Cerebellar cortex (tissue), 1 donor: Measurements from ENCODE around the gene CEP131.
"Not testable (repeated sequence)": the region's sequence is repeated elsewhere in the genome, so short reads cannot be mapped to it uniquely, and the experiment has no call there.

ENCODE experiments used
- DNase-seq: peaks from one replicate; pipeline ENCODE4 v3.0.0-alpha.2; 2015; ENCODE audit warnings: low spot score

CEP131 gene

DNA sequence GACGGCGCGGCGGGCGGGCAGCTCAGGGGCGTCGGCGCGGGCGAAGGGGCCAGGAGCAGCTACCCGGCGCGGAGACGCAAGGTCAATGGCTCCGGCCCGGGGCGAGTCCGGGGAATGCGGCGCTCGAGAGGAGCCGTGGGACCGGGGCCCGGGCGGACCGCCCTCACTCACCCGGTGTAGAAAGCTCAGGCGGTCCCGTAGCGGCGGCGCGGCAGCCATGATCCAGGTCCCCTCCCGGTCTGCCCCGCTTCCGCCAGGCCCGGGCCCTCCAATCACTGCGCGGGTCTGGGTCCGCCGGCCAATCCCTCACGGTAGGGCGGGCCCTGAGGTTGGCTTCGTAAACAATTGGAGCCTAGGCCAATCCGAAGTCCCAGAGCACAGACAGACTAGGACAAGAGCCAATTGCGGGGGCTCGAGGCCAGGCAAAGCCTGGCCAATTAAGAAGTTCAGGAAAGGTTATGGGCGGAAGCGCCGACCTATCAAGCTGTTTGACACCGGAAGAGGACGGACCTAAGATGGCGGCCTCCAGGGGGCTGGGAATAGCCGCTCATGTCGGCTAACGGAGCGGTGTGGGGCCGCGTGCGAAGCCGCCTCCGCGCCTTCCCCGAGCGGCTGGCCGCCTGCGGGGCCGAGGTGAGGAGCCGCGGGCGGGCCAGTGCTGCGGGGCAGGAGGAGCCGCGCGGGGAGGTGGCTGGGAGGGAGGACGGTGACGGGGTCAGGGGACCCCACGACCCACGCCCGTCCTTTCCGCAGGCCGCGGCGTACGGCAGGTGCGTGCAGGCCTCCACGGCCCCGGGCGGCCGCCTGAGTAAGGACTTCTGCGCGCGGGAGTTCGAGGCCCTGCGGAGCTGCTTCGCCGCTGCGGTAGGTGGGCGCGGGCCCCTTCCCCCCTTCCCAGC, 16.3 kb upstream of the CEP131 start, which contains the start of the genes NDUFAF8 and TEPSIN:
TSS of gene NDUFAF8 (plus strand) at position 504 of the 899 bp plus-strand sequence. CDS start at position 550, 46 bp downstream.
TSS of gene TEPSIN (minus strand) at position 241 of the 899 bp plus-strand sequence. CDS start at position 219, 22 bp downstream.
- DNase-seq = peak; percentile 100

DNA sequence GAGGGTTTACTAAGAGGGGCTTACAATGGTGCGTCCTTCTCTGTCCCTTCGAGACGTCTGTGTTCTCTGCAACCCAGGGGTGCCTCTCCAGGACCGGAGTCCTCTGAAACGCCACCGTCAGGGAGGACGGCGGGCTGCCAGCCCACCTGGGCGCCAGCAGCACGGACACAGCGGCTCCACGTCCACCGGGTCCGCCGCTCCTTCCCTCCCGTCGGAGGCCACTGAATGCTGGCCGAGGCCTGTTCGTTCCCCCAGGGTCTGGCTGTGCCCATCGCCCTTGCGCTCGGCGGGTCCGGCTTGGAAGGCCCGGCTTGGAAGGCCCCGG, 15.7 kb upstream of the CEP131 start:
- DNase-seq = no peak

DNA sequence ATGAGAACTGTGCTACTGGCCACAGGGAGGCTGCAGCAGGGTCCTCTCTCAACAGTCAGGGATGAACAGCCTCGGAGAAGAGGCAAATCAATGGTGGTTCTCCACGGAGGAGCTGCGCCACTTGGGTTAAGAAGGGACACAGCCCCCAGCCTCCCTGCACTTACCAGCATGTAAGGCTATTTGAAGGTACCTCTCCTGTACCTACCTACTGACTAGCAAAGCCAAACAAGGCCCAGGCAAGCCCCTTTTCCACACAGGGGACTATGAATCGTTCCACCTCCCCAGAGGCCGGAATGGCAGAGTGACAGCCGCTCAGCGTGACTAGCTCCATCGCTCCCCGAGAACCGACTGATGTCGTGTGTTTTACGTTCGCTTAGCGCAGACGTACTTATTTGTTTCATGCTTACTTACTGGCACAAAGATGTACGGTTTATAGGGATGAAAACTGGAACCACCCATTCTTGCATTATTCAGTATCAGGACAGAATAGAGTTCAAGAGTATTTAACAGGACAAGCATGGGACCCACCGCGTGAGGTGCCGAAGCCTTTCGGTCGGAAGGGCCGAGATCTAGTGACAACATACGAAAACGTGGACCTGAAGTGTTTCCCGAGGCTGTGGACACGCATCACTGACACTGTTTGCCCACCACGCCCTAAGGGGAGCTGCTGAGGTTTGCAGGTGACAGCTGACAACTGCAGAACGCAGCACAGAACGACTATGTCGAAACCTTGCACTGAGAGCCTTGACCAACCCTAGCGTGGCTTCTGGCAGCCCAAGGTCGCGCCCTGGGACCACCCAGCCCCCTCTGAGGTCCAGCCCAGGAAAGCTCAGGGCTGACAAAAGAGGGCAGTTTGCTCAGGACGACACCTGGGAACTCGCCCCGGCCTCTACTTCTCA, 15.1 kb upstream of the CEP131 start:
- no peak for DNase-seq

DNA sequence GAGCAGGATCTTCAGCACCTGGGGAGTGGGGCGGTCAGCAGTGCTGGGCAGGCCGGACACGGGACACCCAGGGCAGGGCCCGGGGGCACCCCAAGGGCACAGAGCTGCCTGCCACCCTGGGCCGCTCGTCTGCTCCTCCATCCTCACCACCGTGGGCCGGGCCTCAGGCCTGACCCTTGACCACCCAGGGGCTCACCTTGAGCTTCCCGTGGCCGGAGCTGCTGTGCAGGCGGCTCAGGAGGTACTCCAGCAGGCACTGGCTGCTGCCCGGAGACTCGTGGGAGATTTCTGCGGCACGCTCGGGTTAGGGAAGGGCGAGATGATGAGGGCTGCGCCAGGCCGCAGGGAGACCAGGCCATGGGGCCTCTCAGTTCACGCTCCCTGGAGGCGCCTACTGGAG, 14.0 kb upstream of the CEP131 start:
- DNase-seq = no peak

- no peak for DNase-seq
These were observed 13.3 kb upstream of the CEP131 start for GRCh38 chr17:81235822-81236740.

DNA sequence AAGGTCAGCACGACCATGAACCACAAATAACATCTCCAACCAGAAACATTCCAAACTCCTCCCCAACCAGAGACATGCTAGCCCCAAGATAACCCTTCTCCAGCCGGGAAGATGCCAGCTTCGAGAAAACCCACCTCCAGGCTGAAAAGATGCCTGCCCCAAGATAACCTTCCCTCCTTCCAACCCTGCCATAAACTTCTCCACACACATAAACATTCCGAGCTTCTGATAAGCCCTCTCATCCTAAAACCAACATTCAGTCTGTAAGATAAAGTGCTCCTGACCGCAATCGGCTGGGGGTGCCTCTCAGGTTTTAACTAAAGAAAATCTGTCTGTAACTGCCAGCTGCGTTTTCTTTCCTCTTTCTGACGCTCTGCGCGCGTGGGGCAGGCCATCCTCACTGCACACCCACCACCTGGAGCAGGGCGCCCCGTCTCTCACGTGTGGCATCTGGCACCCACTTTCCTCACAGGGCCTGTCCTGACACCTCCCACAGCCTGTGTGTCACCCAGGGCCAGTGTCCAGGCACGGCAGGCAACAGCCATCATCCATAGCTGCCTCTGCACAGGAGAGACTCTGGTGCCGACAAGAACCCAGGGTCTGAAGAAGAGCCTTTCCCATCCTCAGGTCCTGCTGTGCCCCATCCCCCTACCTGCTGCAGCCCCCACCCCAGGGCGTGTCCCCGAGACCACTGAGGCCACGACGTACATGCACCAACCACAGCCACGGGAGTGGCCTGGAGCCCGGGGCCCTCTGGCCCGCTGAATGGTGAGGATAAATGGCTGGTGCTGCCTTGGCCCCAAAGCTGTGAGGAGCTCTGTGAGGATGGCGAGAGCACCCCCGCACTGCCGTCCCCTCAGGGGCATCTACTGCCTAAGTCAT, 12.4 kb upstream of the CEP131 start:
- DNase-seq = no peak

DNA sequence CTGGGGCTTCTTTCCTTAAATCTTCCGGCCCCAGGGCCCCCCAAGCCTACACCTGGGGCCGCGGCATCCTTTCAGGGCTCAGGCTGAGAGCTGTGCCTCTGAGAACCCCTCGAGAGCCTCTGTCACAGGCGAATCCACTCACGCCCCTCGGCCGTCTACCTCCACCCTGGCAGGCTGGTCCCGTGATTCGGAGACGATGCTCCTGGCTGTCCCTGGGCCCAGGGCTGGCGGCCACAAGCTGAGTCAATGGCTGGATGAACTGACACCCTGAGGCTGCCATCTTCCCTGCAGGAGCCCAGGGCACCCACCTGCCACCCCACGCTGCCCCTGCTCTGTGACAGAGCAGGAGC, 11.7 kb upstream of the CEP131 start:
- no peak for DNase-seq

GRCh38 chr17:81233811-81234505, 11.2 kb upstream of the CEP131 start:
- no peak for DNase-seq

DNA sequence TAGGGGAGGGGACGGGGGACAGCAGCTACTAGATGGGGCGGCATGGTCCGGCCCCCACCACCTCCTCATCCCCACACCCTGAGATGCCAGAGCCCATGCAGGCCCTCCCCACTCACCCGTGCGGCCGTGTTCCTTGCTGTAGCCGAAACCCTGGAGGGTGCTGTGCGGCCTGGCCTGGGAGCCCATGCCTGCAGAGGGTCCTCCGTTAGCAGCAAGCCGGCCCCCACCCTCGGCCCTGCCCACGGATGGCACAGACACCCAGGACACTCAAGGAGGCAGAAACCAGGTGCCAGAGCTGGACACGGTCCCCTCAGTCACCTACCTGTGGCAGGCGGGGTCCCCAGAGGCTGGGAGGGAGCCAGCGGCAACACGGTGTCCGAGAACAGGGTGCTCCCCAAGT, 10.6 kb upstream of the CEP131 start:
- no peak for DNase-seq

DNA sequence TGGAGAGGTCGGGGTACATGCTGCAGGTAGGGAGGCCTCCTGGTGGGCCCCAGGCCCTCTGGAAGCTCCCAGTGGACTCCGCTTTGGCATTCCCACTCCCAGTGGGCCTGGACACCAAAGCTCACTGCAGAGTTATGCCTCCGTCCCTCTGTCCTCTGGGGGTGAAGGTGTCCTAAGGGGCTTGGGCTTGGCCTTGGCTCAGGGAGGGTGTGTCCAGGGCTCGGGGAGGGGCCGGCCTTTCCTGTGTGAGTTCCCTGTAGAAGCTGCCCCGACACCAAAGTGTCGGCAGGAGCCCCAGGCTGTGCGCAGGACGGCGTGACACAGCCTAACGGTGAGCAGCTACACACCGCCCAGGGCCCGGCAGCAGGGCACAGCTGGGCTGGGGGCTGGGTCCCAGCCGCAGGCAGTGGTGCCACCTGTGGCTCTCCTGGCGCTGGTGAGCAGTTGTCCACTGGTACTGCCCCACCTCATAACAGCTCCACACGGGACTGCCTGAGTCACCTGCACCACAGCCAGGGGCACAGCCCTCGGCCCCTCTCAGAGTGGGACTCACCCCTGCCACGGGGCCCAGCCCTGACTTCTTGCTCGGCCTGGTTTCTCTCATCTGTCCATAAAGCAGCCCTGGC, 10.0 kb upstream of the CEP131 start:
- no peak for DNase-seq

- no peak for DNase-seq
These were observed 9.2 kb upstream of the CEP131 start for GRCh38 chr17:81231766-81232581.

DNA sequence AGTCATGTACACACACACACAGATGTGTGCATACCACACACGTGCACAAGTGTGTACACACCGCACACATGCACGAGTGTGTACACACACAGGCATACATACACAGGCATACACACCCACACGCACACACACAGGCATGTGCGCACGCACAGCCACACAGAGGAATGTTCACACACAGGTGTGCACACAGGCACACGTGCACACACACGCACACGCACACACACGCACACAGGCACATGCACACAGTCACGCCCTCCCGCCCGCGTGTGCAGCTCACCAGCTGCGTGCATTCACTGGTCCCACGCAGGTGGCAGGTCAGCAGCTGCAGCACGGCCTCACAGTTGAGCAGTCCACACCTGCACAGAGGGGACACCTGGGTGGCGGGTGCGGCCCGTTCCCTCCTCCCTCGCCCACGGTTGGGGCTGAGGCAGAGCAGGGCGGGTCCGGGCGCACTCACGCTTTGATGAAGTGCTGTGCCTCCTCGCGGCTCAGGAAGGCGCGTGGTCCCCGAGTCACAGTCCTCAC, 8.4 kb upstream of the CEP131 start:
- DNase-seq = no peak

GRCh38 chr17:81230043-81230820, 7.5 kb upstream of the CEP131 start:
- DNase-seq = no peak

DNA sequence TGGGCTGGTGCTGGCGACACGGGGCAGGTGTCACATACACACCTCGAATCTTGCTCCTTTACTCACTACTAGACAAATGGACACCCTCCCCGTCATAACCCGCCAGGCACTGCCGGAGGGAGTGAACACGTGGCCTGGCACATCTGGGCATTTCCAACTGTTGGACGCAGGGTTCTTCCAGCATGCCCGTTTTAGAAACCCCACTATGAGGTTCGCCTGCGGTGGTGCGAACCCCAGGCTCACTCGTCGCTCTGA, 6.8 kb upstream of the CEP131 start:
- no peak for DNase-seq

GRCh38 chr17:81228834-81229665, 6.3 kb upstream of the CEP131 start:
- no peak for DNase-seq

DNA sequence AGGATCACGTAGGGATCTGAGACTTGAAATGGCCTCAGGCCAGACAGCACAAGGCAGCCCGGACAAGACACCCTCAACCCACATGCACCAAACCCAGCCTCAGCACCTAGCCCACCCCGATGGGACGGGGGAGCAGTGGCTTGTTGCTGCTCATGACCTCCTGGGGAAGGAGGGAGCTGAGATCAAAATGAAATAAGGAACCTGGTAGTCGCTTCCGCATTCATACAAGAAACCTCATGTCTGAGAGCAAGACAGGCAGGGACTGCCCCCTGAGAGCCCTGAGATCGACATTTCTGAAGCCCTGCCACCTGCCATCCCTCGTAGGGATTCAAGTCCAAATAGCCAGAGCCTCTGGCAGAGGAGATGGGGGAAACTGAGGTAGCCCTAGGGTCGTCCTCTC, 5.7 kb upstream of the CEP131 start:
- no peak for DNase-seq

GRCh38 chr17:81227630-81228029, 4.9 kb upstream of the CEP131 start:
- not testable (repeated sequence) for DNase-seq
